ENCODE data around the gene LRCH1.

LRCH1 gene

GRCh38 chr13:46535825-46536224 lies 17.1 kb upstream of the LRCH1 start:
- H3K9ac ChIP-seq (ENCODE audit: low read length in 2 of 2), result no peak overlapping the region

GRCh38 chr13:46536341-46536740 lies 16.6 kb upstream of the LRCH1 start:
- H3K36me3 ChIP-seq (ENCODE audit: control insufficient read depth in 2 of 2, insufficient read depth in 2 of 2, low read length in 2 of 2), result no peaks in the 10 kb centered on the region
- no peaks in the 10 kb centered on the region for H3K4me1 ChIP-seq (ENCODE audit: control insufficient read depth, insufficient read depth, low read length)
- no peaks in the 10 kb centered on the region for H3K9me3 ChIP-seq (ENCODE audit: control insufficient read depth in 2 of 2, low read length in 2 of 2)
- H3K4me3 ChIP-seq (ENCODE audit: low read length in 2 of 2), result no peak overlapping the region
- no peak overlapping the region for H3K9ac ChIP-seq (ENCODE audit: low read length in 2 of 2)
- no peak overlapping the region for H3K27ac ChIP-seq (ENCODE audit: low read length)
- no peaks in the 10 kb centered on the region for H3K27me3 ChIP-seq (ENCODE audit: control insufficient read depth in 1 of 2, insufficient read depth in 2 of 2, low read length in 2 of 2)

More at GRCh38 chr13:46535825-46536224, 17.1 kb upstream of the LRCH1 start:
- Histone ChIP-seq H3K27ac (ENCODE audit: low read length) (no peak overlapping the region), H3K4me1 (ENCODE audit: control insufficient read depth, insufficient read depth, low read length) (no peaks in the 10 kb centered on the region), H3K4me3 (ENCODE audit: low read length in 2 of 2) (no peak overlapping the region), H3K27me3 (ENCODE audit: control insufficient read depth in 1 of 2, insufficient read depth in 2 of 2, low read length in 2 of 2) (no peaks in the 10 kb centered on the region), H3K9me3 (ENCODE audit: control insufficient read depth in 2 of 2, low read length in 2 of 2) (no peaks in the 10 kb centered on the region), H3K36me3 (ENCODE audit: control insufficient read depth in 2 of 2, insufficient read depth in 2 of 2, low read length in 2 of 2) (no peaks in the 10 kb centered on the region)

GRCh38 chr13:46539231-46539630 lies 13.7 kb upstream of the LRCH1 start:
- Histone ChIP-seq H3K27ac (ENCODE audit: low read length) (no peak overlapping the region), H3K27me3 (ENCODE audit: control insufficient read depth in 1 of 2, insufficient read depth in 2 of 2, low read length in 2 of 2) (no peaks in the 10 kb centered on the region), H3K9me3 (ENCODE audit: control insufficient read depth in 2 of 2, low read length in 2 of 2) (no peaks in the 10 kb centered on the region), H3K36me3 (ENCODE audit: control insufficient read depth in 2 of 2, insufficient read depth in 2 of 2, low read length in 2 of 2) (no peaks in the 10 kb centered on the region), H3K4me1 (ENCODE audit: control insufficient read depth, insufficient read depth, low read length) (no peaks in the 10 kb centered on the region), H3K9ac (ENCODE audit: low read length in 2 of 2) (no peak overlapping the region), H3K4me3 (ENCODE audit: low read length in 2 of 2) (no peak overlapping the region)

GRCh38 chr13:46541210-46541609 lies 11.8 kb upstream of the LRCH1 start:
- Histone ChIP-seq H3K9me3 (ENCODE audit: control insufficient read depth in 2 of 2, low read length in 2 of 2) (no peaks in the 10 kb centered on the region), H3K27me3 (ENCODE audit: control insufficient read depth in 1 of 2, insufficient read depth in 2 of 2, low read length in 2 of 2) (no peaks in the 10 kb centered on the region), H3K27ac (ENCODE audit: low read length) (no peak overlapping the region), H3K36me3 (ENCODE audit: control insufficient read depth in 2 of 2, insufficient read depth in 2 of 2, low read length in 2 of 2) (no peaks in the 10 kb centered on the region), H3K4me3 (ENCODE audit: low read length in 2 of 2) (no peak overlapping the region), H3K4me1 (ENCODE audit: control insufficient read depth, insufficient read depth, low read length) (no peaks in the 10 kb centered on the region), H3K9ac (ENCODE audit: low read length in 2 of 2) (no peak overlapping the region)

GRCh38 chr13:46542833-46543232 lies 10.1 kb upstream of the LRCH1 start:
- no peak overlapping the region for H3K9ac ChIP-seq (ENCODE audit: low read length in 2 of 2)
- no peak overlapping the region for H3K4me3 ChIP-seq (ENCODE audit: low read length in 2 of 2)
- H3K27me3 ChIP-seq (ENCODE audit: control insufficient read depth in 1 of 2, insufficient read depth in 2 of 2, low read length in 2 of 2), result no peaks in the 10 kb centered on the region
- H3K9me3 ChIP-seq (ENCODE audit: control insufficient read depth in 2 of 2, low read length in 2 of 2), result no peaks in the 10 kb centered on the region
- H3K4me1 ChIP-seq (ENCODE audit: control insufficient read depth, insufficient read depth, low read length), result no peaks in the 10 kb centered on the region
- no peak overlapping the region for H3K27ac ChIP-seq (ENCODE audit: low read length)
- no peaks in the 10 kb centered on the region for H3K36me3 ChIP-seq (ENCODE audit: control insufficient read depth in 2 of 2, insufficient read depth in 2 of 2, low read length in 2 of 2)

- H3K4me3 ChIP-seq (ENCODE audit: low read length in 2 of 2), result no peak overlapping the region
- H3K9ac ChIP-seq (ENCODE audit: low read length in 2 of 2), result no peak overlapping the region
- H3K27me3 ChIP-seq (ENCODE audit: control insufficient read depth in 1 of 2, insufficient read depth in 2 of 2, low read length in 2 of 2), result no peaks in the 10 kb centered on the region
- H3K27ac ChIP-seq (ENCODE audit: low read length), result no peak overlapping the region
- H3K36me3 ChIP-seq (ENCODE audit: control insufficient read depth in 2 of 2, insufficient read depth in 2 of 2, low read length in 2 of 2), result no peaks in the 10 kb centered on the region
- no peaks in the 10 kb centered on the region for H3K9me3 ChIP-seq (ENCODE audit: control insufficient read depth in 2 of 2, low read length in 2 of 2)
- H3K4me1 ChIP-seq (ENCODE audit: control insufficient read depth, insufficient read depth, low read length), result no peaks in the 10 kb centered on the region
Observed at GRCh38 chr13:46543287-46543686, 9.7 kb upstream of the LRCH1 start.

GRCh38 chr13:46544208-46544607 lies 8.8 kb upstream of the LRCH1 start:
- H3K27me3 ChIP-seq (ENCODE audit: control insufficient read depth in 1 of 2, insufficient read depth in 2 of 2, low read length in 2 of 2), result no peaks in the 10 kb centered on the region
- no peak overlapping the region for H3K27ac ChIP-seq (ENCODE audit: low read length)
- no peaks in the 10 kb centered on the region for H3K9me3 ChIP-seq (ENCODE audit: control insufficient read depth in 2 of 2, low read length in 2 of 2)
- no peaks in the 10 kb centered on the region for H3K4me1 ChIP-seq (ENCODE audit: control insufficient read depth, insufficient read depth, low read length)
- no peaks in the 10 kb centered on the region for H3K36me3 ChIP-seq (ENCODE audit: control insufficient read depth in 2 of 2, insufficient read depth in 2 of 2, low read length in 2 of 2)
- H3K4me3 ChIP-seq (ENCODE audit: low read length in 2 of 2), result no peak overlapping the region
- no peak overlapping the region for H3K9ac ChIP-seq (ENCODE audit: low read length in 2 of 2)

GRCh38 chr13:46544811-46545210 lies 8.2 kb upstream of the LRCH1 start:
- no peaks in the 10 kb centered on the region for H3K4me1 ChIP-seq (ENCODE audit: control insufficient read depth, insufficient read depth, low read length)
- no peak overlapping the region for H3K27ac ChIP-seq (ENCODE audit: low read length)
- H3K9me3 ChIP-seq (ENCODE audit: control insufficient read depth in 2 of 2, low read length in 2 of 2), result no peaks in the 10 kb centered on the region
- no peaks in the 10 kb centered on the region for H3K27me3 ChIP-seq (ENCODE audit: control insufficient read depth in 1 of 2, insufficient read depth in 2 of 2, low read length in 2 of 2)
- H3K36me3 ChIP-seq (ENCODE audit: control insufficient read depth in 2 of 2, insufficient read depth in 2 of 2, low read length in 2 of 2), result no peaks in the 10 kb centered on the region
- H3K4me3 ChIP-seq (ENCODE audit: low read length in 2 of 2), result no peak overlapping the region
- no peak overlapping the region for H3K9ac ChIP-seq (ENCODE audit: low read length in 2 of 2)

GRCh38 chr13:46546084-46546768 lies 6.7 kb upstream of the LRCH1 start:
- no peaks in the 10 kb centered on the region for H3K27me3 ChIP-seq (ENCODE audit: control insufficient read depth in 1 of 2, insufficient read depth in 2 of 2, low read length in 2 of 2)
- no peaks in the 10 kb centered on the region for H3K4me1 ChIP-seq (ENCODE audit: control insufficient read depth, insufficient read depth, low read length)
- no peak overlapping the region for H3K27ac ChIP-seq (ENCODE audit: low read length)
- no peaks in the 10 kb centered on the region for H3K36me3 ChIP-seq (ENCODE audit: control insufficient read depth in 2 of 2, insufficient read depth in 2 of 2, low read length in 2 of 2)
- no peaks in the 10 kb centered on the region for H3K9me3 ChIP-seq (ENCODE audit: control insufficient read depth in 2 of 2, low read length in 2 of 2)
- H3K9ac ChIP-seq (ENCODE audit: low read length in 2 of 2), result no peak overlapping the region
- no peak overlapping the region for H3K4me3 ChIP-seq (ENCODE audit: low read length in 2 of 2)

- Histone ChIP-seq H3K27ac (ENCODE audit: low read length) (no peak overlapping the region), H3K9ac (ENCODE audit: low read length in 2 of 2) (peak overlapping the region in 1 of 2 donors; percentile 12), H3K9me3 (ENCODE audit: control insufficient read depth in 2 of 2, low read length in 2 of 2) (no peaks in the 10 kb centered on the region), H3K4me1 (ENCODE audit: control insufficient read depth, insufficient read depth, low read length) (peaks cover 6% of the 10 kb centered on the region), H3K4me3 (ENCODE audit: low read length in 2 of 2) (no peak overlapping the region), H3K36me3 (ENCODE audit: control insufficient read depth in 2 of 2, insufficient read depth in 2 of 2, low read length in 2 of 2) (no peaks in the 10 kb centered on the region), H3K27me3 (ENCODE audit: control insufficient read depth in 1 of 2, insufficient read depth in 2 of 2, low read length in 2 of 2) (no peaks in the 10 kb centered on the region)
Observed at GRCh38 chr13:46550822-46551221, 2.1 kb upstream of the LRCH1 start.

GRCh38 chr13:46551410-46552302 lies 1.3 kb upstream of the LRCH1 start:
- peak overlapping the region; percentile 92 for H3K27ac ChIP-seq (ENCODE audit: low read length)
- H3K27me3 ChIP-seq (ENCODE audit: control insufficient read depth in 1 of 2, insufficient read depth in 2 of 2, low read length in 2 of 2), result no peaks in the 10 kb centered on the region
- peak overlapping the region; percentile 83 to 86 for H3K4me3 ChIP-seq (ENCODE audit: low read length in 2 of 2)
- H3K9ac ChIP-seq (ENCODE audit: low read length in 2 of 2), result peak overlapping the region; percentile 76 to 88
- H3K9me3 ChIP-seq (ENCODE audit: control insufficient read depth in 2 of 2, low read length in 2 of 2), result no peaks in the 10 kb centered on the region
- peaks cover 6% of the 10 kb centered on the region for H3K4me1 ChIP-seq (ENCODE audit: control insufficient read depth, insufficient read depth, low read length)
- no peaks in the 10 kb centered on the region for H3K36me3 ChIP-seq (ENCODE audit: control insufficient read depth in 2 of 2, insufficient read depth in 2 of 2, low read length in 2 of 2)

Data from stomach smooth muscle (tissue), 2 donors.